Ectodermal cell (in vitro differentiated cells): ENCODE data around the gene KRTAP4-16.
"Not testable (repeated sequence)": the region's sequence is repeated elsewhere in the genome, so short reads cannot be mapped to it uniquely, and the experiment has no call there.

ENCODE experiments used
- H3K27ac ChIP-seq: 2 replicates; pipeline ENCODE4 v1.7.0; 2013; ENCODE audit warnings: mild to moderate bottlenecking, low read depth, low read length; ENCODE audit not compliant: insufficient read depth, poor library complexity, severe bottlenecking
- H3K27me3 ChIP-seq: 2 replicates; pipeline ENCODE4 v1.7.0; 2013; ENCODE audit warnings: mild to moderate bottlenecking, low read length; ENCODE audit not compliant: insufficient read depth, control insufficient read depth, poor library complexity, severe bottlenecking
- H3K36me3 ChIP-seq: one replicate; pipeline ENCODE4 v1.7.0; 2013; ENCODE audit warnings: low read length; ENCODE audit not compliant: control insufficient read depth, insufficient read depth
- H3K4me1 ChIP-seq: one replicate; pipeline ENCODE4 v1.7.0; 2013; ENCODE audit warnings: low read length; ENCODE audit not compliant: control insufficient read depth, insufficient read depth
- H3K4me3 ChIP-seq: 2 replicates; pipeline ENCODE4 v1.7.0; 2013; ENCODE audit warnings: low read depth, low read length, control low read depth; ENCODE audit not compliant: insufficient read depth
- H3K9me3 ChIP-seq: 2 replicates; pipeline ENCODE4 v1.7.0; 2013; ENCODE audit warnings: mild to moderate bottlenecking, low read length, moderate library complexity; ENCODE audit not compliant: control insufficient read depth
- WGBS, 2 experiments: methylation state at CpG; one replicate each; pipeline ENCODE4 v1.1.7; 2013; ENCODE audit warnings: missing lambda C conversion rate in 2 of 2; 5-methylcytosine and 5-hydroxymethylcytosine counted together

KRTAP4-16 gene

DNA sequence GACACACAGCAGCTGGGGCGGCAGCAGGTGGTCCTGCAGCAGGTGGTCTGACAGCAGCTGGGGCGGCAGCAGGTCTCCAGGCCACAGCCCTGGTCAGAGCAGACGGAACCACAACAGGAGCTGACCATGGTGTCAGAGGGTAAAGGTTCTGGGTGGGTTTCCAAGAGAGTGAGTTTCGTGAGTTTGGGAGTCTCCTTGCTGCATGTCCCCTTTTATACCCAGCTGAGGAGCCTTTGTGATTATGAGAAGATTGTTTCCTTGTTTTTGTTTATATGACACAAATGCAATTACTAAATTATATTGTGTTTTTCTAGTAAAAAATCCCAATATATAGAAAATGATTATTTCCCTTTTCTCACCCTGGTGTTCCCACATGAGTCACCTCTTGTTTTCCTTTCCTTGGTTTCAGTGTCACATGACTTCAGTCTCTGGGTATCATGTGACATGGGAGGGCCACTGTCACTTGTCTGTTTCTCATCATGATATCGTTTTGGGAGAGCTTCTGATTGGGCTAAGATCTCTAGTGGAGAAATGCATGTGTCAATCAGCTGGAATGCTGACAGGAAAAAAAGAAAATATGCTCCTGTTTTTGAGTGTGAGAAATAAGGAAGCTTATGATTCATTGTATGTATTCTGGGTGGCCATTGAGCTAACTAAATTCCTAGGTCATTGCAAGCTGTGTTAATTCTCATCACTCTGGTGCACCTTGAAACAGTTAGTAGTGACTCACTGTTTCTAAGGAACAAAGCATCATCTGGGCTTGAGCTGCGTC, 38.5 kb upstream of the KRTAP4-16 start, which contains the start of gene KRTAP4-6:
Gene KRTAP4-6, minus strand, starts transcription at position 185 of the 772 bp plus-strand sequence. Its CDS starts 57 bp downstream, at position 128.
- H3K27me3 ChIP-seq, result no peaks in the 10 kb centered on the region
- 86 to 96% methylated on average over 6 of the region's 6 CpGs for WGBS, 2 experiments
- no peak within 1 kb of the TSS for H3K4me3 ChIP-seq
- no peaks in the 10 kb centered on the region for H3K4me1 ChIP-seq
- no peaks in the 10 kb centered on the region for H3K36me3 ChIP-seq
- no peaks in the 10 kb centered on the region for H3K9me3 ChIP-seq
- H3K27ac ChIP-seq, result no peak within 1 kb of the TSS

DNA sequence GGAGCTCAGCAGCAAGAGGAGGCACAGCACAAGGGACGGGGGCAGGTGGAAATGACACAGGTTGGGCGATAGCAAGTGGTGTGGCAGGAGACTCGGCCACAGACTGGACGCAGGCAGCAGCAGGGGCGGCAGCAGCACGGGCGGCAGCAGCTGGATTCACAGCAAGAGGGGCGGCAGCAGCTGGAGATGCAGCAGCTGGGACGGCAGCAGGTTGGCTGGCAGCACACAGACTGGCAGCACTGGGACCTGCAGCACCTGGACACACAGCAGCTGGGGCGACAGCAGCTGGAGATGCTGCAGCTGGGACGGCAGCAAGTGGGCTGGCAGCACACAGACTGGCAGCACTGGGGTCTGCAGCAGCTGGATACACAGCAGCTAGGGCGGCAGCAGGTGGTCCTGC, 37.9 kb upstream of the KRTAP4-16 start:
- not testable (repeated sequence) for H3K27ac ChIP-seq, H3K4me1 ChIP-seq, H3K36me3 ChIP-seq, H3K4me3 ChIP-seq, H3K9me3 ChIP-seq, H3K27me3 ChIP-seq
- WGBS, 2 experiments, result 87 to 91% methylated on average over 12 of the region's 12 CpGs

DNA sequence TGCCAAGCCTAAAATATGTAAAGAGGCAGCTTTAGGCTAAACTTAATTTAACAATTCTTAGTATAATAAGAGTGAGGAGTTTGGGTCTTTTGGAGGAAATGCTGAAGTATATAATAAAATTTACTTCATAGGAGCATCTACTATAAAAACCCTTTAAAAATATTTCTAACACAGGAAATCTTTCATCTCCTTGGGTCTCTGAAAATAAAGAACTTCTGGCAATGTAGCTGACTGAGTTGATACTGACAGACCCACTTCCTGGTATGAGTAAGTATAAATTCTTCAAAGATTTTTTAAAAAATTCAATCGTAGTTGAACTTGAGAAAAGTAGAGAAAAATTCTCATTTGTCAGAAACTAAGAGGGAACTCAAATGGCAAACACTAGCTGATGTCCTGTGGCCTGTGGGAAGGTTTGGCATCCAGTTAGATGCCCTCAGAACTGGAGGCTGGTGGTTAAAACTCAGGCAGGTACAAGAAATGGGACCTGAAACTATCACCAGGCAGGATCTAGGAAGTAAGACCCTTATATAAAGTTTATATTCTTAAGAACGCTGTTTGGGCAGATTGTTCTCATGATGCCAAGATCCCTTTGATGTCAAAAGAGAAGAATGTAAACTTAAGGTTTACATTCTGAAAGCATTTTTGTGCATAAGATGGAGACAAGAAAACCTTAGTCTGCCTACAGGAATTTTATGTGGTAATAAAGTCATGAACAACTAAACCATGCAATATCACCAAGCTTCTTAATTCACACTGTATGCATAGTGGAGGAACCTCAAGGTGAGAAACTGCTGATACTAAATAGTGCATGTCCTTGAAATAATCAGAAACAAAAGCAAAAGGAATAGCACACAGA, 32.1 kb upstream of the KRTAP4-16 start:
- Histone ChIP-seq H3K4me1 (no peaks in the 10 kb centered on the region), H3K36me3 (no peaks in the 10 kb centered on the region), H3K9me3 (no peaks in the 10 kb centered on the region), H3K27ac (no peak overlapping the region), H3K27me3 (no peaks in the 10 kb centered on the region), H3K4me3 (no peak overlapping the region)
- WGBS, 2 experiments, result 93 to 97% methylated on average over 2 of the region's 2 CpGs

DNA sequence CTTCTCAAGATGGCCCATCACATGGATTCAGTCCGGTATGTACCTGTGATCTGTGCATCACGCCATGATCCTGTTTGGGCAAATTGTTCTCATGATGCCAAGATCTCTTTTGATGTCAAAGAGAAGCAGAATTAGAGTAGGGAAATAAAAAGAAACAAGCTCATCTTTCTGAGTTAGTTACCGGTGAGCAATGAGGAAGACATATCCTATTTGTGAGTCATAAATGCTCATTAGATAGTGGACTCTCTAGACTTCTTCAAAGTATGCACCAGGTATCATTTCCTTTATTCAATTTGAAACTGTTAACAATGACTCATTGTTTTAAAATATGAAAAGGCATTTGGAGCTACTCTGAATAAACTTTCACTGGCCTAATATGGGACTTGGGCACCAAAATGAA, 30.0 kb upstream of the KRTAP4-16 start:
- Histone ChIP-seq H3K27me3 (no peaks in the 10 kb centered on the region), H3K4me1 (no peaks in the 10 kb centered on the region), H3K9me3 (no peaks in the 10 kb centered on the region), H3K27ac (no peak overlapping the region), H3K36me3 (no peaks in the 10 kb centered on the region), H3K4me3 (no peak overlapping the region)
- WGBS, 2 experiments, result 96 to 99% methylated on average over 3 of the region's 3 CpGs

DNA sequence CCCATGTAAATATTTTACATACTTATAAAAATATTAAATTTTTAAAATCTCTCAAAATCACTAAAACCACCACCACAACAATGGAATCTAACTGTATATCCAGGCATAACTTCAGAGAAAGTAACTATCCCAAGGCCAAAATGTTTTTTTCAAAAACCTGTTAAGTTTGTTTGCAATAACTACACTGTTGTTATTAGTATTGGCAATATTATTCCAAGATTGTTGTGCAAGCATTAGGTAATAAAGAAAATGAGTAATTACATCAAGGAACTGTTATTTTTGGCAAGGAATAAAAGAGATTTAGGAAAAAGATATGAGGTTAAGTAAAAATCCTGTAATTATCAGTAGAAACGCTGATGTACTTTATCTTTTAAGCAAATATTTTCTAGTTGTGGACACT, 25.4 kb upstream of the KRTAP4-16 start:
- H3K36me3 ChIP-seq, result no peaks in the 10 kb centered on the region
- no peaks in the 10 kb centered on the region for H3K4me1 ChIP-seq
- 88 to 100% methylated on average over 1 of the region's 1 CpG for WGBS, 2 experiments
- no peaks in the 10 kb centered on the region for H3K27me3 ChIP-seq
- no peak overlapping the region for H3K27ac ChIP-seq
- H3K9me3 ChIP-seq, result no peaks in the 10 kb centered on the region
- no peak overlapping the region for H3K4me3 ChIP-seq

DNA sequence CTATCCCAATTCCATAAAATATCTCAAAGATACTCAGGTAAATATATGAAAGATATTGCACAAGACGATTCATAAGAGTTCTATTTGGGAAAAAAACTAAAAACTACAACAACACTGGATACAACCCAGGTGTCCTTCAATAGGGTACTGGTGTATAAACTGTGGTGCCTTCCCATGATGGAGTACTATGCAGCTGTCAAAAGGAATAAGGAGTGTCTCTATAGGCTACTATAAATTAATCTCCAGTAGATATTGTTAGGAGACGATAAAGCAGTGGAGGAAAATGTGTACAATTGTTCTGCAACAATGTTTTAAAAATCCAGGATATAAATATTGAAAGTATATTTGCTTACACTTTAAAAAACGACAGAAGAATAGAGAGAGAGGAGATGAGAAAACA, 24.4 kb upstream of the KRTAP4-16 start:
- Histone ChIP-seq H3K36me3 (no peaks in the 10 kb centered on the region), H3K27ac (no peak overlapping the region), H3K4me1 (no peaks in the 10 kb centered on the region), H3K9me3 (no peaks in the 10 kb centered on the region), H3K4me3 (no peak overlapping the region), H3K27me3 (no peaks in the 10 kb centered on the region)
- WGBS, 2 experiments, result 94% methylated on average over 3 of the region's 3 CpGs; no CpG with 5 or more reads in 1 of the 2 experiments

DNA sequence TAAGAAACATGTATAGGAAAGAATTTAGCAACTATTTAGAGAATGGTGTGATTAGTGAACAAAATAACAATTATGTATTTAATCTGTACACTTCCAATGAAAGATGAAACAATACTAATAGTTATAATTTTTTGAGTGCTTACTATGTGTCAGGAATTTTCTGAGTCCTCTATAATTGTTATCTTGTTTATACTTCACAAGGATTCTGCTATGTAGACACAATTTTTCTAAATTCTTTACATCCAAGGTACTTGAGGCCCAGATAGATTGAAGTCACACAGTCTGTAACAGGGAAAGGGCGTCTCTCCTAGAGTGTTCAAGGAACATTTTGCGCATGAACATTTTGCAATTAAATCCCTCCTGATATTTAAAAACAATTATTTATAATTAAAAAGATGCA, 23.1 kb upstream of the KRTAP4-16 start:
- Histone ChIP-seq H3K4me1 (no peaks in the 10 kb centered on the region), H3K36me3 (no peaks in the 10 kb centered on the region), H3K27ac (no peak overlapping the region), H3K9me3 (no peaks in the 10 kb centered on the region), H3K4me3 (no peak overlapping the region), H3K27me3 (no peaks in the 10 kb centered on the region)
- WGBS, 2 experiments, result 100% methylated on average over 1 of the region's 2 CpGs

DNA sequence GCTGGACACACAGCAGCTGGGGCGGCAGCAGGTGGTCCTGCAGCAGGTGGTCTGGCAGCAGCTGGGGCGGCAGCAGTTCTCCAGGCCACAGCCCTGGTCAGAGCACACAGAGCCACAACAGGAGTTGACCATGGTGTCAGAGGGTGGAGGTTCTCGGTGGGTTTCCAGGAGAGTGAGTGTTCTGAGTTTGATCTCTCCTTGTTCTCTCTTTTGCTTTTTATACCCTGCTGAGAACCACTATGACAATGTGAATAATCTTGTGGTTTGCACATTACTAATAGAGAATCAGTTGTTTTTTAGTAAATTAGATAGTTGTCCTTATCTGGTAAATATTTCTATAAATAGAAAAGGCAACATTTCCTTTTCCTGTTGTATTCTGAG, 22.0 kb upstream of the KRTAP4-16 start, which contains the start of gene KRTAP4-12:
Gene KRTAP4-12, minus strand, starts transcription at position 192 of the 381 bp plus-strand sequence. Its CDS starts 60 bp downstream, at position 132.
- not testable (repeated sequence) for H3K4me1 ChIP-seq, H3K27ac ChIP-seq, H3K4me3 ChIP-seq, H3K9me3 ChIP-seq, H3K36me3 ChIP-seq, H3K27me3 ChIP-seq
- 83 to 85% methylated on average over 3 of the region's 3 CpGs for WGBS, 2 experiments

DNA sequence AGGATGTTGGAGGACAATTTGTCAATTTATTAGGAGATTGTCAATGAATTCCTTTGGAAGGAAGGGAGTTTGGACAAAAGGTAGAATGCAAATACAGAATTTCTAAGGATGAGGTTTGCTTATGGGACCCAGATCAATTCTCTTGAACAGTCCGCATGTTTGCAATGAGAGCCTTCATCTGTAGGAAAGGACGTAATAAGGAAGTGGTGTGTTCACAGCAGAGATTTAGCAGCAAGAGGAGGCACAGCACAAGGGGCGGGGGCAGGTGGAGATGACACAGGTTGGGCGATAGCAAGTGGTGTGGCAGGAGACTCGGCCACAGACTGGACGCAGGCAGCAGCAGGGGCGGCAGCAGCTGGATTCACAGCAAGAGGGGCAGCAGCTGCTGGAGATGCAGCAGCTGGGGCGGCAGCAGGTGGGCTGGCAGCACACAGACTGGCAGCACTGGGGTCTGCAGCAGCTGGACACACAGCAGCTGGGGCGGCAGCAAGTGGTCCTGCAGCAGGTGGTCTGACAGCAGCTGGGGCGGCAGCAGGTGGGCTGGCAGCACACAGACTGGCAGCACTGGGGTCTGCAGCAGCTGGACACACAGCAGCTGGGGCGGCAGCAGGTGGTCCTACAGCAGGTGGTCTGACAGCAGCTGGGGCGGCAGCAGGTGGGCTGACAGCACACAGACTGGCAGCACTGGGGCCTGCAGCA, 21.4 kb upstream of the KRTAP4-16 start:
- not testable (repeated sequence) for H3K4me3 ChIP-seq, H3K27ac ChIP-seq, H3K36me3 ChIP-seq, H3K4me1 ChIP-seq, H3K9me3 ChIP-seq, H3K27me3 ChIP-seq
- WGBS, 2 experiments, result 87 to 89% methylated on average over 12 of the region's 12 CpGs

DNA sequence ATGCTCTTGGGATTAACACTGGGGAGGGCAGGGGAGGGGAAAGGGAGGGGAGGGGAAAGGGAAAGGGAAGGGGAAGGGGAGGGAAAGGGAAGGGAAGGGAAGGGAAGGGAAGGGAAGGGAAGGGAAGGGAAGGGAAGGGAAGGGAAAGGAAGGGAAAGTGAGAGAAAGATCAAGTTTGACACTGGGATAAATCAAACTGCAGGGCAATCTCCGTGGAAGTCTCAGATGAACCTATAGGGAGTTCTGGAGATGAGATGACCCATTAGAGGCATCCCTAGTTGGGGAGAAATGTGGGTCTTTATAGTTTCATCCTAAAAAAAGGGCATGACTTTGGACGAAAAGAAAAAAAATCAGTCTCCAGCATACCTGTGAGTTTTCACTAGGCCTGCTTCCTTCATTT, 19.7 kb upstream of the KRTAP4-16 start:
- 93 to 95% methylated on average over 2 of the region's 2 CpGs for WGBS, 2 experiments
- H3K36me3 ChIP-seq, result no peaks in the 10 kb centered on the region
- no peaks in the 10 kb centered on the region for H3K27me3 ChIP-seq
- no peak overlapping the region for H3K4me3 ChIP-seq
- H3K4me1 ChIP-seq, result no peaks in the 10 kb centered on the region
- no peak overlapping the region for H3K27ac ChIP-seq
- H3K9me3 ChIP-seq, result no peaks in the 10 kb centered on the region
